Cerebellar nuclear complex (tissue), 1 donor: Measurements from ENCODE around the gene CCNO.

ENCODE experiments used
- DNase-seq, 2 experiments: peaks; one replicate each; lab custom pipeline; 2025; lab: John Stamatoyannopoulos, UW

Gene CCNO

GRCh38 chr5:55222985-55223811 lies 10.2 kb downstream of the CCNO start:
- DNase-seq, result no peak

GRCh38 chr5:55222092-55222984 lies 11.1 kb downstream of the CCNO start:
- DNase-seq, result no peak

GRCh38 chr5:55220433-55221185 lies 12.8 kb downstream of the CCNO start:
- DNase-seq, result no peak

GRCh38 chr5:55219770-55220169 lies 13.6 kb downstream of the CCNO start:
- DNase-seq, result no peak

GRCh38 chr5:55218967-55219366 lies 14.4 kb downstream of the CCNO start:
- DNase-seq, result no peak

- DNase-seq, result no peak
These were observed 22.1 kb downstream of the CCNO start for GRCh38 chr5:55211184-55211874.

GRCh38 chr5:55205001-55205400 lies 28.4 kb downstream of the CCNO start:
- DNase-seq, result no peak

- DNase-seq, result no peak
These were observed 42.2 kb downstream of the CCNO start for GRCh38 chr5:55191165-55191564.

GRCh38 chr5:55188656-55189540 lies 44.5 kb downstream of the CCNO start:
- no peak for DNase-seq

- DNase-seq, result no peak
These were observed 46.0 kb downstream of the CCNO start for GRCh38 chr5:55187370-55187769.
